ENCODE results near the gene DCPS.

The DCPS gene

GRCh38 chr11:126262216-126262615, 41.6 kb upstream of the DCPS start:
- no peak for TF ChIP-seq CTCF (IDR thresholded peaks at IDR 0.05; ENCODE audit: low read length)
- Histone ChIP-seq H3K79me2 (ENCODE audit: insufficient read depth, low read length) (peaks cover 2% of the 10 kb centered on the region; the same call in 1 of the 2 replicates), H3K4me3 (ENCODE audit: low read depth, low read length, poor library complexity, severe bottlenecking) (no peak overlapping the region), H3K9me3 (ENCODE audit: low read length) (no peaks in the 10 kb centered on the region), H3K27me3 (ENCODE audit: insufficient read depth, low read length) (no peaks in the 10 kb centered on the region), H2AFZ (ENCODE audit: low read length) (no peak overlapping the region), H3K9ac (ENCODE audit: low read length) (no peak overlapping the region), H3K36me3 (ENCODE audit: insufficient read depth, low read length) (peaks cover 70% of the 10 kb centered on the region), H3K27ac (ENCODE audit: low read depth, low read length, poor library complexity, severe bottlenecking) (no peak overlapping the region), H3K9me2 (ENCODE audit: low read depth, low read length) (no peaks in the 10 kb centered on the region), H3K4me2 (ENCODE audit: low read length) (no peak overlapping the region), H3K4me1 (ENCODE audit: insufficient read depth, low read length, severe bottlenecking) (no peaks in the 10 kb centered on the region), H3F3A (ENCODE audit: insufficient read depth, low read length) (no peaks in the 10 kb centered on the region; the same call in 1 of the 2 replicates), H4K20me1 (ENCODE audit: insufficient read depth, low read length) (no peaks in the 10 kb centered on the region)

DNA sequence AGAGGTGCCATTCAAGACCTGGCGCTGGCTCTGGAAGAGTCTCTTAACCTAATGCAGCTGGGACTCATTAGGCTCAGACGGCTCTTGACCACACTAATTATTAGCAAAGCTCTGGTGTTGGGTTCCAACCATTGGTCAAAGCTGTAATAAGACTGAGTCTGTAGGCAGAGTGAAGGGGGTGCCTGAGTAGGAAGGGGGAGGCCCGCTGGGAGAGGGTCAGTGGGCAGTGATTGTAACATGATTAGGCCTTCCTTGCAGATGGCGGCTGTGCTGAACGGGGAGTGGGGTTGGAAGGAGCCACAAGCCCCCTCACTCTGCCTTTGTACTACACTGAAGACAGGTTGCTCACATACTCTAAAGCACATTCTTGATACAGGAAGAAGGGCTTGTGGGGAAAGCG, 40.4 kb upstream of the DCPS start:
- peaks cover 71% of the 10 kb centered on the region for H3K36me3 ChIP-seq (ENCODE audit: insufficient read depth, low read length)
- no peaks in the 10 kb centered on the region for H3K9me3 ChIP-seq (ENCODE audit: low read length)
- H2AFZ ChIP-seq (ENCODE audit: low read length), result no peak overlapping the region
- H3K9ac ChIP-seq (ENCODE audit: low read length), result no peak overlapping the region
- H3K4me3 ChIP-seq (ENCODE audit: low read depth, low read length, poor library complexity, severe bottlenecking), result no peak overlapping the region
- H4K20me1 ChIP-seq (ENCODE audit: insufficient read depth, low read length), result no peaks in the 10 kb centered on the region
- H3F3A ChIP-seq (ENCODE audit: insufficient read depth, low read length), result no peaks in the 10 kb centered on the region
- H3K27me3 ChIP-seq (ENCODE audit: insufficient read depth, low read length), result no peaks in the 10 kb centered on the region
- peaks cover 13% of the 10 kb centered on the region for H3K79me2 ChIP-seq (ENCODE audit: insufficient read depth, low read length)
- no peak overlapping the region for H3K4me2 ChIP-seq (ENCODE audit: low read length)
- H3K27ac ChIP-seq (ENCODE audit: low read depth, low read length, poor library complexity, severe bottlenecking), result no peak overlapping the region
- no peaks in the 10 kb centered on the region for H3K9me2 ChIP-seq (ENCODE audit: low read depth, low read length)
- TF ChIP-seq EZH2 (IDR thresholded peaks at IDR 0.05; ENCODE audit: borderline replicate concordance, low read length) (no peak), CTCF (IDR thresholded peaks at IDR 0.05; ENCODE audit: low read length) (no peak)
- H3K4me1 ChIP-seq (ENCODE audit: insufficient read depth, low read length, severe bottlenecking), result peaks cover 9% of the 10 kb centered on the region

DNA sequence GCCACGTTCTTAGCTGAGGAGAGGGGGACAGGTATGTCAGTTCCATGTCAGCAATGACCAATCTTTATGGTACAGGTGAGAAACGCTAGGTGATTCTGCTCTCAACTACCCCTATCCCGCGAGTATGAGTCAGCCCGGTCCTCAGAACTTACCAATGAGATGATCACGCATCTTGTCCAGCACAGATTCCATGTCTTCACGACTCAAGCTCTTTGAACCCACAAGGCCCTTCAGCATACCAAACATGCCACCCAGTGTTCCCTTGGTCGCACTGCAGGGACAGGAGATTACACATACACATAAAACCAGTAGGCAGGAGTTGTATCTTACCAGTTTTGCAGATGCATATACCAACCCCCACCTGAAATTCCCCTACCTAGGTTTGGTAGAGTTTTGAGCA, 38.0 kb upstream of the DCPS start:
- H2AFZ ChIP-seq (ENCODE audit: low read length), result no peak overlapping the region
- peaks cover 65% of the 10 kb centered on the region for H3K36me3 ChIP-seq (ENCODE audit: insufficient read depth, low read length)
- H3F3A ChIP-seq (ENCODE audit: insufficient read depth, low read length), result no peaks in the 10 kb centered on the region

More for the DNA sequence above, 38.0 kb upstream of the DCPS start:
- Histone ChIP-seq H4K20me1 (ENCODE audit: insufficient read depth, low read length) (no peaks in the 10 kb centered on the region), H3K4me2 (ENCODE audit: low read length) (no peak overlapping the region), H3K79me2 (ENCODE audit: insufficient read depth, low read length) (peaks cover 13% of the 10 kb centered on the region), H3K4me3 (ENCODE audit: low read depth, low read length, poor library complexity, severe bottlenecking) (no peak overlapping the region), H3K9ac (ENCODE audit: low read length) (no peak overlapping the region), H3K4me1 (ENCODE audit: insufficient read depth, low read length, severe bottlenecking) (peaks cover 18% of the 10 kb centered on the region), H3K9me3 (ENCODE audit: low read length) (no peaks in the 10 kb centered on the region), H3K27me3 (ENCODE audit: insufficient read depth, low read length) (no peaks in the 10 kb centered on the region), H3K27ac (ENCODE audit: low read depth, low read length, poor library complexity, severe bottlenecking) (no peak overlapping the region), H3K9me2 (ENCODE audit: low read depth, low read length) (no peaks in the 10 kb centered on the region)
- no peak for TF ChIP-seq EZH2 (IDR thresholded peaks at IDR 0.05; ENCODE audit: borderline replicate concordance, low read length)
- TF ChIP-seq CTCF (IDR thresholded peaks at IDR 0.05; ENCODE audit: low read length), result no peak

Measured in OCI-LY1 (cell line).